GM23248 (cell line): ENCODE measurements around the gene UST.

Experiments used
- EZH2 ChIP-seq: fragments of 200-600 bp; sonication (generic); IDR thresholded peaks from 2 replicates; pipeline ENCODE4 v1.6.1; 2018; ENCODE audit warnings: antibody characterized with exemption, mild to moderate bottlenecking; ENCODE audit not compliant: insufficient read depth, poor library complexity, severe bottlenecking
- EZH2phosphoT487 ChIP-seq: fragments of 200-600 bp; sonication (generic); IDR thresholded peaks from 2 replicates; pipeline ENCODE4 v1.6.1; 2018; ENCODE audit warnings: antibody characterized with exemption, moderate library complexity, mild to moderate bottlenecking, low read depth; ENCODE audit not compliant: insufficient read depth

- TF ChIP-seq EZH2phosphoT487, result no peak
- no peak for TF ChIP-seq EZH2
These were observed 302.4 kb downstream of the UST start for GRCh38 chr6:149049230-149049629.
